ENCODE results near the gene OR56B1. TPM values are rescaled to one million over a fixed set of nuclear protein-coding genes. Genes with fewer than 3 reads are reported as not detected.

OR56B1 gene
- total RNA-seq, 2 experiments from 2014 or later: 0.06 TPM; not detected in 1

Other genes starting within 250 kb of the OR56B1 start
- not detected in 2 replicates for gene OR52D1, start 247.8 kb upstream of the OR56B1 start, total RNA-seq (2014; rRNA removed; shearing (Covaris generic))
- gene OR52D1, start 247.8 kb upstream of the OR56B1 start, total RNA-seq (2022): not detected in 2 replicates
- gene UBQLN3, start 226.5 kb upstream of the OR56B1 start, total RNA-seq (2014; rRNA removed; shearing (Covaris generic)): not detected in 2 replicates
- gene UBQLN3, start 226.5 kb upstream of the OR56B1 start, total RNA-seq (2022): not detected in 2 replicates
- 0.05 TPM in 1 of 2 replicates, not detected in the other for gene UBQLNL, start 219.7 kb upstream of the OR56B1 start, total RNA-seq (2014; rRNA removed; shearing (Covaris generic))
- 0.13 and 0.15 TPM in 2 replicates for gene UBQLNL, start 219.7 kb upstream of the OR56B1 start, total RNA-seq (2022)
- 0.60 TPM in 1 of 2 replicates, not detected in the other for gene OR52H1, start 187.9 kb upstream of the OR56B1 start, total RNA-seq (2014; rRNA removed; shearing (Covaris generic))
- not detected in 2 replicates for gene OR52H1, start 187.9 kb upstream of the OR56B1 start, total RNA-seq (2022)
- not detected in 2 replicates for gene OR52B6, start 155.6 kb upstream of the OR56B1 start, total RNA-seq (2014; rRNA removed; shearing (Covaris generic))
- not detected in 2 replicates for gene OR52B6, start 155.6 kb upstream of the OR56B1 start, total RNA-seq (2022)
- not detected in 2 replicates for gene TRIM6, start 139.8 kb upstream of the OR56B1 start, total RNA-seq (2014; rRNA removed; shearing (Covaris generic))
- gene TRIM6, start 139.8 kb upstream of the OR56B1 start, total RNA-seq (2022): not detected in 2 replicates
- gene TRIM34, start 111.4 kb upstream of the OR56B1 start, total RNA-seq (2014; rRNA removed; shearing (Covaris generic)): 8.4 and 12.0 TPM in 2 replicates
- gene TRIM34, start 111.4 kb upstream of the OR56B1 start, total RNA-seq (2022): 12.4 and 13.1 TPM in 2 replicates
- 16.6 and 19.6 TPM in 2 replicates for gene TRIM5, start 51.4 kb upstream of the OR56B1 start, total RNA-seq (2014; rRNA removed; shearing (Covaris generic))
- 22.5 and 25.5 TPM in 2 replicates for gene TRIM5, start 51.4 kb upstream of the OR56B1 start, total RNA-seq (2022)
- gene TRIM22, start 46.7 kb upstream of the OR56B1 start, total RNA-seq (2014; rRNA removed; shearing (Covaris generic)): 28.5 and 42.7 TPM in 2 replicates
- 41.6 and 49.7 TPM in 2 replicates for gene TRIM22, start 46.7 kb upstream of the OR56B1 start, total RNA-seq (2022)
- not detected in 2 replicates for gene OR52N4, start 17.8 kb downstream of the OR56B1 start, total RNA-seq (2014; rRNA removed; shearing (Covaris generic))
- 0.37 TPM in 1 of 2 replicates, not detected in the other for gene OR52N4, start 17.8 kb downstream of the OR56B1 start, total RNA-seq (2022)
- not detected in 2 replicates for gene OR52N5, start 46.9 kb downstream of the OR56B1 start, total RNA-seq (2014; rRNA removed; shearing (Covaris generic))
- gene OR52N5, start 46.9 kb downstream of the OR56B1 start, total RNA-seq (2022): not detected in 2 replicates
- gene OR52N1, start 54.8 kb downstream of the OR56B1 start, total RNA-seq (2014; rRNA removed; shearing (Covaris generic)): not detected in 2 replicates
- gene OR52N1, start 54.8 kb downstream of the OR56B1 start, total RNA-seq (2022): not detected in 2 replicates
- not detected in 2 replicates for gene OR52N2, start 72.5 kb downstream of the OR56B1 start, total RNA-seq (2014; rRNA removed; shearing (Covaris generic))
- gene OR52N2, start 72.5 kb downstream of the OR56B1 start, total RNA-seq (2022): not detected in 2 replicates
- gene OR52E6, start 105.4 kb downstream of the OR56B1 start, total RNA-seq (2014; rRNA removed; shearing (Covaris generic)): not detected in 2 replicates
- not detected in 2 replicates for gene OR52E6, start 105.4 kb downstream of the OR56B1 start, total RNA-seq (2022)
- gene OR52E8, start 121.2 kb downstream of the OR56B1 start, total RNA-seq (2014; rRNA removed; shearing (Covaris generic)): not detected in 2 replicates
- gene OR52E8, start 121.2 kb downstream of the OR56B1 start, total RNA-seq (2022): not detected in 2 replicates
- gene OR52E4, start 144.2 kb downstream of the OR56B1 start, total RNA-seq (2014; rRNA removed; shearing (Covaris generic)): not detected in 2 replicates
- not detected in 2 replicates for gene OR52E4, start 144.2 kb downstream of the OR56B1 start, total RNA-seq (2022)
- not detected in 2 replicates for gene OR52E5, start 156.8 kb downstream of the OR56B1 start, total RNA-seq (2014; rRNA removed; shearing (Covaris generic))
- not detected in 2 replicates for gene OR52E5, start 156.8 kb downstream of the OR56B1 start, total RNA-seq (2022)
- gene OR56A3, start 205.8 kb downstream of the OR56B1 start, total RNA-seq (2014; rRNA removed; shearing (Covaris generic)): not detected in 2 replicates
- gene OR56A3, start 205.8 kb downstream of the OR56B1 start, total RNA-seq (2022): not detected in 2 replicates
- gene OR56A5, start 232.0 kb downstream of the OR56B1 start, total RNA-seq (2014; rRNA removed; shearing (Covaris generic)): not detected in 2 replicates
- not detected in 2 replicates for gene OR56A5, start 232.0 kb downstream of the OR56B1 start, total RNA-seq (2022)

Data from OCI-LY7 (cell line).